Measurements from ENCODE around the gene C1QL1. TPM values are rescaled to one million over a fixed set of nuclear protein-coding genes. Genes with fewer than 3 reads are reported as not detected.

C1QL1 gene
- polyA plus RNA-seq, 1 experiment = 1.9 TPM

GRCh38 chr17:44971776-44972483 lies 3.8 kb upstream of the C1QL1 start:
- Histone ChIP-seq H3K27ac (ENCODE audit: low read depth, low read length) (no peak overlapping the region), H3K4me3 (ENCODE audit: low read depth, low read length) (no peak overlapping the region), H3K9me3 (ENCODE audit: control insufficient read depth, insufficient read depth, low read length) (no peaks in the 10 kb centered on the region; the same call in 1 of the 2 replicates), H3K27me3 (ENCODE audit: control insufficient read depth, insufficient read depth, low read length) (peaks cover 22% of the 10 kb centered on the region)
- TF ChIP-seq CTCF (IDR thresholded peaks at IDR 0.05; ENCODE audit: low read depth, low read length) = no peak
- CTCF ChIA-PET = interaction anchor here (1.9 kb wide), 1 partner anchor 52 kb away, joined by 5 read pairs; no protein-coding TSS in a partner anchor
- POLR2A ChIA-PET = interaction anchor here (0.7 kb wide), 1 partner anchor 49 kb away, joined by 3 read pairs; no protein-coding TSS in a partner anchor
- DNase-seq (ENCODE audit: low read depth, low spot score) = no peak

GRCh38 chr17:44970136-44970741 lies 2.1 kb upstream of the C1QL1 start:
- ChIA-PET CTCF (interaction anchor here (0.7 to 1.9 kb wide), 5 partner anchors 9 to 52 kb away, joined by 3 to 5 read pairs (median 3); no protein-coding TSS in a partner anchor), POLR2A (interaction anchor here (1.1 kb wide), 1 partner anchor 178 kb away, joined by 3 read pairs; the partner anchor contains the start of gene HEXIM1)
- no peak for TF ChIP-seq CTCF (IDR thresholded peaks at IDR 0.05; ENCODE audit: low read depth, low read length)
- Histone ChIP-seq H3K4me3 (ENCODE audit: low read depth, low read length) (peak overlapping the region; percentile 54), H3K27ac (ENCODE audit: low read depth, low read length) (no peak overlapping the region), H3K27me3 (ENCODE audit: control insufficient read depth, insufficient read depth, low read length) (peaks cover 35% of the 10 kb centered on the region), H3K9me3 (ENCODE audit: control insufficient read depth, insufficient read depth, low read length) (no peaks in the 10 kb centered on the region; the same call in 1 of the 2 replicates)
- no peak for DNase-seq (ENCODE audit: low read depth, low spot score)

GRCh38 chr17:44969144-44969780 lies 1.2 kb upstream of the C1QL1 start:
- no peaks in the 10 kb centered on the region; the same call in 1 of the 2 replicates for H3K9me3 ChIP-seq (ENCODE audit: control insufficient read depth, insufficient read depth, low read length)
- no peak for TF ChIP-seq CTCF (IDR thresholded peaks at IDR 0.05; ENCODE audit: low read depth, low read length)
- no peak overlapping the region for H3K4me3 ChIP-seq (ENCODE audit: low read depth, low read length)
- ChIA-PET POLR2A (interaction anchor here (0.5 kb wide), 2 partner anchors 45 to 128 kb away, joined by 3 to 4 read pairs; no protein-coding TSS in a partner anchor), CTCF (interaction anchor here (0.5 to 1.2 kb wide), 2 partner anchors 10 to 80 kb away, joined by 5 to 6 read pairs; no protein-coding TSS in a partner anchor)
- H3K27me3 ChIP-seq (ENCODE audit: control insufficient read depth, insufficient read depth, low read length) = peaks cover 41% of the 10 kb centered on the region
- no peak for DNase-seq (ENCODE audit: low read depth, low spot score)
- H3K27ac ChIP-seq (ENCODE audit: low read depth, low read length) = no peak overlapping the region

GRCh38 chr17:44967907-44968224 lies 237 bp downstream of the C1QL1 start:
- Histone ChIP-seq H3K27me3 (ENCODE audit: control insufficient read depth, insufficient read depth, low read length) (peaks cover 47% of the 10 kb centered on the region), H3K4me3 (ENCODE audit: low read depth, low read length) (peak overlapping the region; percentile 36; the same call in 1 of the 2 replicates), H3K27ac (ENCODE audit: low read depth, low read length) (no peak overlapping the region), H3K9me3 (ENCODE audit: control insufficient read depth, insufficient read depth, low read length) (no peaks in the 10 kb centered on the region; the same call in 1 of the 2 replicates)
- DNase-seq (ENCODE audit: low read depth, low spot score) = no peak
- CTCF ChIA-PET = interaction anchor here (0.6 to 1.2 kb wide), 3 partner anchors 9 to 20 kb away, joined by 3 to 5 read pairs (median 4); no protein-coding TSS in a partner anchor
- TF ChIP-seq CTCF (IDR thresholded peaks at IDR 0.05; ENCODE audit: low read depth, low read length) = no peak
- POLR2A ChIA-PET = interaction anchor here (0.7 to 1.0 kb wide), 3 partner anchors 12 to 205 kb away, joined by 3 to 5 read pairs (median 3); no protein-coding TSS in a partner anchor
